GM12892 (cell line): ENCODE results near the gene RMRP.

Experiments
- POLR2A ChIP-seq: IDR thresholded peaks from 2 replicates; pipeline ENCODE4 v1.6.1; 2011; ENCODE audit warnings: low read depth, low read length, control low read depth
- POLR2AphosphoS5 ChIP-seq: IDR thresholded peaks from 2 replicates; pipeline ENCODE4 v1.6.1; 2011; ENCODE audit warnings: low read depth, low read length, control low read depth
- TAF1 ChIP-seq: IDR thresholded peaks from 2 replicates; pipeline ENCODE4 v1.6.1; 2011; ENCODE audit warnings: low read depth, mild to moderate bottlenecking, control low read depth, low read length, borderline replicate concordance

- TF ChIP-seq POLR2AphosphoS5 (no peak), TAF1 (no peak), POLR2A (no peak)
Measured at GRCh38 chr9:35615981-35616680, 41.7 kb downstream of the RMRP start.
